GM10847 (cell line): ENCODE results near the gene COL5A2.

Source experiments
- POLR2A ChIP-seq: IDR thresholded peaks from 2 replicates; pipeline ENCODE4 v1.6.1; 2011; ENCODE audit not compliant: insufficient read length; ENCODE audit errors: extremely low read depth

Gene COL5A2

GRCh38 chr2:189022053-189022481, 157.5 kb downstream of the COL5A2 start:
- no peak for TF ChIP-seq POLR2A

- TF ChIP-seq POLR2A: no peak
Measured at GRCh38 chr2:189020179-189020578, 159.4 kb downstream of the COL5A2 start.

GRCh38 chr2:189018631-189019030, 160.9 kb downstream of the COL5A2 start:
- no peak for TF ChIP-seq POLR2A

GRCh38 chr2:189016311-189016861, 163.2 kb downstream of the COL5A2 start:
- TF ChIP-seq POLR2A: no peak

GRCh38 chr2:189015359-189015758, 164.2 kb downstream of the COL5A2 start:
- TF ChIP-seq POLR2A: no peak

GRCh38 chr2:189014449-189015138, 165.0 kb downstream of the COL5A2 start:
- no peak for TF ChIP-seq POLR2A

DNA sequence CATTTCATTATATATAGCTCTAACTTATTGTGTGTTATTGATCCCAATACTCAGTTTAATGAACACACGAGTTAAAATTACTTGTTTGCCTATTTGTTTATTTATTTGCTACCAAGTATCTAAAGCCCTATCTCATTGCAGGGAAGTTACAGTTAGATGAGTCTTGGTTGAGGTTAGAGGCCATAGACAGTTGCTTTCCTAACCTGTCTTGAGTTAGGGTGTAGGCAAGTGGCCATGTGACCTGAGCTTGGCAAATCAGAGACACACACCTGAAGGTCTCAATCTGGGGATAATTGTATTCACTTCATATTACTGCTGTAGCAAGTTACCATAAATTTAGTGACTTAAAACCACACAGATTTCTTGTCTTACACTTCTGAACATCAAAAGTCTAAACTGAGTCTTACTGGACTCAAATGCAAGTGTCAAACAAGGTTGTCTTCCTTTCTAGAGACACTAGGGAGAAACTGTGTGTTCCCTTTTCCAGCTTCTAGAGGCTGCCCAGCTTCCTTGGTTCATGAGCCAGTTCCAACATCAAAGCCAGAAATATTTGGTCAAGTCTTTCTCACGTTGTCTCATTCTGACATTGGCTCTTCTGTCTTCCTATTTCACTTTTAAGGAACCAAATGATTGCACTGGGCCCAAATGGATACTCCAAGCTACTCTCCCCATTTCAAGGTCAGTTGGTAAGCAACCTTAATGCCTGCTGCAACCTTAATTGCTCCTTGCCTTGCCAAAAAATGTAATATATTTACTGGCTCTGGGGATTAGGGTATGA, 165.7 kb downstream of the COL5A2 start:
- no peak for TF ChIP-seq POLR2A

GRCh38 chr2:189013031-189013430, 166.5 kb downstream of the COL5A2 start:
- no peak for TF ChIP-seq POLR2A

DNA sequence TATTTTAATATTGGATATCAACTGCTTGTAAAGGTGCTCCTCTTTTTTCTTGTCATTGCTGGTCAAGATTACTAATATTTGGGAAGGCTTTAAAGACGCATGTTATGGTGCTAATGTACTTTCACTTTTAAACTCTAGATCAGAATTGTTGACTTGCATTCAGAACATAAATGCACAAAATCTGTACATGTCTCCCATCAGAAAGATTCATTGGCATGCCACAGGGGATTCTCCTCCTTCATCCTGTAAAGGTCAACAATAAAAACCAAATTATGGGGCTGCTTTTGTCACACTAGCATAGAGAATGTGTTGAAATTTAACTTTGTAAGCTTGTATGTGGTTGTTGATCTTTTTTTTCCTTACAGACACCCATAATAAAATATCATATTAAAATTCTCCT, 167.2 kb downstream of the COL5A2 start:
- no peak for TF ChIP-seq POLR2A

GRCh38 chr2:189010536-189010935, 169.0 kb downstream of the COL5A2 start:
- no peak for TF ChIP-seq POLR2A

GRCh38 chr2:189008555-189009262, 170.9 kb downstream of the COL5A2 start:
- TF ChIP-seq POLR2A: no peak

DNA sequence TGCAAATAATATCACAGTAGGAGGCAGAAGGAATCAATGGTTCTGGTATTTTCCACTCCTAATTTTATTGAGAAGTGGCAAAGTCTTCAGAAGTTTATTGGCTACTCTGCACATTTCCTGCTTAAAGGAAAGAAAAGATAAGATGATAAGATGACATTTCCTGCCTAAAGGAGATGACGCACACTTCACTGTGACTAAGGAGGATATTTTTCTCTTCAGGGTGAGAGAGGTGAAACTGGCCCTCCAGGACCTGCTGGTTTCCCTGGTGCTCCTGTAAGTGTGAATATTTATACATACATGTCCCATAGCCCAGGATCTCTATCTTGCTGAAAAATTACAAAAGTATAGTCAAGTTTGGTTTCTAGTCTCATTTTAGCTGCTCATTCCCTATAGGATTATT, 177.5 kb downstream of the COL5A2 start:
- no peak for TF ChIP-seq POLR2A

DNA sequence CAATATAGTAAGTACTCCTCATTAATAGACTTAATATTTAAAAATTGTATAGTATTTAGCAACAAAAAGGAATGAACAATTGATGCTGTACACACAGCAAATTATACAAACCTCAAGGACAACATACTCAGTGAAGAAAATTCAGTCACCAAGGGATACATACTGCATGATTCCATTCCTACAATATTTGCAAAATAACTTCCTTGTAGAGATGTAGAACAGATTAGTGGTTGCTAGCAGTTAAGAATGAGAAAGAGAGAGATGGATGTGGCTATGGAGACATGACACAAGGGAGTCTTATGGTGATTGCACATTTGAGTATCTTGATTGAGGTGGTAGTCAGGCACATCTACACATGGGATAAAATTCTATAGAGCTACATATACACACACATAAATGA, 179.3 kb downstream of the COL5A2 start:
- no peak for TF ChIP-seq POLR2A

DNA sequence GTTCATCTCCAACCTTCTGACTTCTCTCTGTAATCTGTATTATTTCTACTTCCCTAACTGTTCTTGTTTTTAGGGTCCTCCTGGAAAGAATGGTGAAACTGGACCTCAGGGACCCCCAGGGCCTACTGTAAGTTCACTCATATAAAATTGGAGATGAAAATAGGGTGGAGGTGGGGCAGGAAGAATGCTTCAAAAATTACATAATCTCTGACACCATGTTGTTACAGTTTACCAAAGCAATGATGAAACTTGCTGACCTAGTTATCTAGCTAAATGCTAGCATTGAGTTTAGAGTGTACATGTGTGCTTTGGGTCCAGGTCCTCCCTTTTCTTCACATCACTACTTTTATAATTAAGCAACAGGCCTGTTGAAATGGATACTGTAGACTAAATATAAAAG, 182.3 kb downstream of the COL5A2 start:
- no peak for TF ChIP-seq POLR2A

- TF ChIP-seq POLR2A: no peak
Measured at GRCh38 chr2:188993247-188993646, 186.3 kb downstream of the COL5A2 start.

DNA sequence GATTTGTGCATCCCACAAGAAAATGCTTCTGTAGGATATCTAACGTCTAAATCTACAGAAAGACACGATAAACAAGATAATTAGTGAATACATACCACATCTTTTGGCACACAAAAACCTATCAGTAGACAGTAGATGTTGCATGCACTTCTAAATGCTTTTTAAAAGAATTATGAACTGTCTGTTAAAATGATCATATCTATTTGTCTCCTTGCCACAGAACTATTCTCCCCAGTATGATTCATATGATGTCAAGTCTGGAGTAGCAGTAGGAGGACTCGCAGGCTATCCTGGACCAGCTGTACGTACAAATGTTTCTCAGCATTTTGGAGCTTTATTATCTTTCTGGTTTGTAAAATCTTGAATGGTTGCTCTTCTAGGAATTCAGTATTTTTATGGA, 192.7 kb downstream of the COL5A2 start:
- no peak for TF ChIP-seq POLR2A
